GM23338 (cell line): ENCODE data around the gene SIL1. TPM values are rescaled to one million over a fixed set of nuclear protein-coding genes. Genes with fewer than 3 reads are reported as not detected.

Experiments
- ATAC-seq: fragments of 200-7000 bp; cut with Tn5 transposase; 3 replicates; pipeline ENCODE4 v1.9.1; 2020
- DNase-seq: peaks from one replicate; pipeline ENCODE4 v3.0.0-alpha.2; 2015; ENCODE audit warnings: low spot score
- H2AFZ ChIP-seq: fragments of 200-600 bp; sonication (generic); 2 replicates; pipeline ENCODE4 v1.8.0; 2016; ENCODE audit warnings: antibody characterized with exemption, mild to moderate bottlenecking, moderate library complexity
- H3F3A ChIP-seq: fragments of 200-600 bp; sonication (generic); replicated peaks from 2 replicates; pipeline ENCODE4 v1.8.0; 2017; ENCODE audit warnings: antibody characterized with exemption, mixed run types, low read depth
- H3K27ac ChIP-seq: fragments of 200-600 bp; sonication (generic); 2 replicates; pipeline ENCODE4 v1.6.1; 2016; ENCODE audit warnings: low read depth
- H3K27me3 ChIP-seq: fragments of 200-600 bp; sonication (generic); 2 replicates; pipeline ENCODE4 v1.8.0; 2016; ENCODE audit warnings: mild to moderate bottlenecking, mixed run types, moderate library complexity; ENCODE audit not compliant: insufficient read depth
- H3K36me3 ChIP-seq: fragments of 200-600 bp; sonication (generic); 2 replicates; pipeline ENCODE4 v1.8.0; 2016; ENCODE audit warnings: mild to moderate bottlenecking; ENCODE audit not compliant: insufficient read depth
- H3K4me1 ChIP-seq: fragments of 200-600 bp; sonication (generic); 2 replicates; pipeline ENCODE4 v1.8.0; 2016; ENCODE audit warnings: mild to moderate bottlenecking, moderate library complexity; ENCODE audit not compliant: insufficient read depth
- H3K4me2 ChIP-seq: fragments of 200-600 bp; sonication (generic); 2 replicates; pipeline ENCODE4 v1.7.1; 2017; ENCODE audit warnings: mixed run types
- H3K4me3 ChIP-seq: fragments of 200-600 bp; sonication (generic); 2 replicates; pipeline ENCODE4 v1.6.1; 2016; ENCODE audit warnings: mixed run types
- H3K79me2 ChIP-seq: fragments of 200-600 bp; sonication (generic); replicated peaks from 2 replicates; pipeline ENCODE4 v1.8.0; 2017; ENCODE audit warnings: mild to moderate bottlenecking; ENCODE audit not compliant: insufficient read depth
- H3K9me2 ChIP-seq: fragments of 200-600 bp; sonication (generic); 2 replicates; pipeline ENCODE4 v1.8.0; 2017; ENCODE audit not compliant: insufficient read depth
- H4K20me1 ChIP-seq: fragments of 200-600 bp; sonication (generic); replicated peaks from 2 replicates; pipeline ENCODE4 v1.8.0; 2017; ENCODE audit warnings: mild to moderate bottlenecking; ENCODE audit not compliant: insufficient read depth
- H3K27ac Mint-ChIP-seq: 2 replicates; pipeline ENCODE4 v1.8.0; 2020; ENCODE audit warnings: inconsistent platforms, mild to moderate bottlenecking, moderate library complexity, mixed read lengths
- H3K27me3 Mint-ChIP-seq: 3 replicates; pipeline ENCODE4 v1.8.0; 2022; ENCODE audit warnings: low read depth, mild to moderate bottlenecking, moderate library complexity, mixed read lengths, inconsistent platforms; ENCODE audit not compliant: insufficient read depth, poor library complexity
- H3K36me3 Mint-ChIP-seq: 3 replicates; pipeline ENCODE4 v1.8.0; 2021; ENCODE audit warnings: low read depth, mild to moderate bottlenecking, inconsistent platforms, moderate library complexity, mixed read lengths
- H3K4me1 Mint-ChIP-seq: 3 replicates; pipeline ENCODE4 v1.8.0; 2020; ENCODE audit warnings: mild to moderate bottlenecking, inconsistent platforms, mixed read lengths
- H3K4me3 Mint-ChIP-seq: 3 replicates; pipeline ENCODE4 v1.8.0; 2021; ENCODE audit warnings: moderate library complexity, mild to moderate bottlenecking, inconsistent platforms, mixed read lengths
- H3K9me3 Mint-ChIP-seq: 3 replicates; pipeline ENCODE4 v1.8.0; 2020; ENCODE audit warnings: moderate library complexity, mild to moderate bottlenecking, inconsistent platforms, mixed read lengths
- CREB1 ChIP-seq: fragments of 250-450 bp; sonication (Bioruptor Pico); IDR thresholded peaks from 2 replicates; pipeline ENCODE4 v1.5.0; 2020; ENCODE audit warnings: low read depth, mild to moderate bottlenecking, moderate library complexity
- CTCF ChIP-seq, 2 experiments: fragments of 200-600 bp in 1 of 2; sonication (generic) in 1 of 2; conservative IDR thresholded peaks; 2 replicates each; pipeline versions ENCODE4 v1.5.1 to v1.6.1; 2016 to 2017; ENCODE audit warnings: antibody characterized with exemption in 2 of 2, low read depth in 2 of 2, mild to moderate bottlenecking in 2 of 2, moderate library complexity in 1 of 2
- ETS1 ChIP-seq: IDR thresholded peaks from 2 replicates; pipeline ENCODE4 v1.6.1; 2016; ENCODE audit warnings: antibody characterized with exemption
- EZH2 ChIP-seq: fragments of 200-600 bp; sonication (generic); IDR thresholded peaks from one replicate; pipeline ENCODE4 v1.8.0; 2017; ENCODE audit warnings: antibody characterized with exemption, mild to moderate bottlenecking, low read depth; ENCODE audit not compliant: unreplicated experiment
- EZH2phosphoT487 ChIP-seq: fragments of 200-600 bp; sonication (generic); IDR thresholded peaks from one replicate; pipeline ENCODE4 v1.8.1; 2018; ENCODE audit warnings: antibody characterized with exemption; ENCODE audit not compliant: unreplicated experiment
- JUNB ChIP-seq: IDR thresholded peaks from one replicate; pipeline ENCODE4 v1.6.1; 2016; ENCODE audit warnings: antibody characterized with exemption; ENCODE audit not compliant: unreplicated experiment
- NANOG ChIP-seq: IDR thresholded peaks from 2 replicates; pipeline ENCODE4 v1.6.1; 2016; ENCODE audit warnings: antibody characterized with exemption, borderline replicate concordance
- POLR2AphosphoS5 ChIP-seq: IDR thresholded peaks from 2 replicates; pipeline ENCODE4 v1.6.1; 2016; ENCODE audit warnings: antibody characterized with exemption, low read depth
- REST ChIP-seq: IDR thresholded peaks from one replicate; pipeline ENCODE4 v1.6.1; 2018; ENCODE audit warnings: antibody characterized with exemption; ENCODE audit not compliant: unreplicated experiment
- STAT1 ChIP-seq: IDR thresholded peaks from one replicate; pipeline ENCODE4 v1.6.1; 2016; ENCODE audit warnings: antibody characterized with exemption; ENCODE audit not compliant: unreplicated experiment
- ZNF114 ChIP-seq: fragments of 250-450 bp; sonication (Bioruptor Pico); IDR thresholded peaks from 2 replicates; pipeline ENCODE4 v1.5.0; 2020; ENCODE audit warnings: mild to moderate bottlenecking, moderate library complexity
- ZNF331 ChIP-seq: fragments of 250-450 bp; sonication (Bioruptor Pico); IDR thresholded peaks from 2 replicates; pipeline ENCODE4 v1.5.0; 2020; ENCODE audit warnings: low read depth, mild to moderate bottlenecking, moderate library complexity
- ZNF462 ChIP-seq: fragments of 250-450 bp; sonication (Bioruptor Pico); IDR thresholded peaks from 2 replicates; pipeline ENCODE4 v1.5.0; 2020; ENCODE audit warnings: mild to moderate bottlenecking, moderate library complexity
- polyA plus RNA-seq: library from polyadenylated mRNA; unstranded; fragments of >200 nt; fragmentation: Nextera tagmentation; extraction: Ambion mirVana; gene quantifications from 2 replicates; pipeline ENCODE4 v1.2.1, GENCODE V29; 2016
- total RNA-seq: library from RNA; depleted of rRNA; stranded (reverse); fragments of >200 nt; shearing (Covaris generic); gene quantifications from 2 replicates; pipeline ENCODE4 v1.2.3, GENCODE V29; 2014

The SIL1 gene
- total and polyA plus RNA-seq, 2 experiments from 2014 or later = 5.5 to 5.9 TPM

- H3K27ac Mint-ChIP-seq = no peak overlapping the region
- no peaks in the 10 kb centered on the region for H3K9me3 Mint-ChIP-seq
- no peak for TF ChIP-seq REST
- TF ChIP-seq CREB1 (CRISPR knock-in tag) = no peak
- TF ChIP-seq ZNF331 (CRISPR knock-in tag) = no peak
- no peak for TF ChIP-seq ZNF462 (CRISPR knock-in tag)
- no peak for TF ChIP-seq ZNF114
- TF ChIP-seq NANOG = no peak
- no peak for TF ChIP-seq EZH2phosphoT487
- TF ChIP-seq JUNB = no peak
- TF ChIP-seq CTCF (conservative IDR thresholded peaks at IDR 0.05; ENCODE audit: low read depth in 2 of 2) = no peak
- no peak for TF ChIP-seq ETS1
- no peak for TF ChIP-seq STAT1
- TF ChIP-seq EZH2 = no peak
- no peak for TF ChIP-seq POLR2AphosphoS5
- H4K20me1 ChIP-seq = no peaks in the 10 kb centered on the region
- H3K27ac ChIP-seq = no peak overlapping the region
- DNase-seq (no peak), ATAC-seq (no peak)
- H3K9me2 ChIP-seq = no peaks in the 10 kb centered on the region
- H3K79me2 ChIP-seq = no peaks in the 10 kb centered on the region
- no peak overlapping the region for H3K4me2 ChIP-seq
- H3K36me3 Mint-ChIP-seq = no peaks in the 10 kb centered on the region
- no peak overlapping the region for H2AFZ ChIP-seq
- H3K4me1 ChIP-seq = no peaks in the 10 kb centered on the region; the same call in 1 of the 2 replicates
- H3K4me3 Mint-ChIP-seq = no peak overlapping the region
- no peaks in the 10 kb centered on the region for H3F3A ChIP-seq
- H3K4me1 Mint-ChIP-seq = peaks cover 34% of the 10 kb centered on the region
- H3K36me3 ChIP-seq = no peaks in the 10 kb centered on the region
- no peak overlapping the region for H3K4me3 ChIP-seq
- no peaks in the 10 kb centered on the region for H3K27me3 ChIP-seq
- peaks cover 20% of the 10 kb centered on the region for H3K27me3 Mint-ChIP-seq
Observed at GRCh38 chr5:138947780-138948179, 250.4 kb downstream of the SIL1 start.
